CD4-positive, alpha-beta T cell (primary cell): ENCODE measurements around the gene WDR86. TPM values are rescaled to one million over a fixed set of nuclear protein-coding genes. Genes with fewer than 3 reads are reported as not detected.
A peak's percentile ranks its signal among the peaks of the same experiment; 100 is the strongest.

Experiments
- ATAC-seq: fragments of 200-7000 bp; cut with Tn5 transposase; one replicate; pipeline ENCODE4 v1.10.0; 2022; ENCODE audit warnings: mild to moderate bottlenecking; ENCODE audit not compliant: poor library complexity
- CTCF ChIA-PET: fragments of 350-600 bp; sonication (Branson Sonifier 250); formaldehyde crosslinking; loops from one replicate; lab custom pipeline; 2021; ENCODE audit warnings: antibody characterized with exemption, inconsistent platforms; lab: Charles Lee
- POLR2A ChIA-PET: fragments of 350-600 bp; sonication (Branson Sonifier 250); formaldehyde crosslinking; loops from one replicate; lab custom pipeline; 2021; ENCODE audit warnings: antibody characterized with exemption, inconsistent platforms; lab: Charles Lee
- DNase-seq, 14 experiments: peaks; one replicate each; pipeline ENCODE4 v3.0.0-alpha.2; 2013 to 2020; ENCODE audit warnings: mixed read lengths in 2 of 14
- H3K27ac ChIP-seq, 2 donors: one replicate each; pipeline versions ENCODE4 v1.5.1 to v1.7.0; 2013; ENCODE audit warnings: low read length in 2 of 2, low read depth in 1 of 2, mild to moderate bottlenecking in 1 of 2
- H3K27me3 ChIP-seq, 2 experiments: 1 replicate in 1 of 2; 2 replicates in 1 of 2; pipeline versions ENCODE4 v1.6.1 to v1.7.0; 2013; ENCODE audit warnings: low read length in 2 of 2, control low read depth in 1 of 2, mild to moderate bottlenecking in 1 of 2, moderate library complexity in 1 of 2; ENCODE audit not compliant: insufficient read depth in 2 of 2, control insufficient read depth in 1 of 2
- H3K36me3 ChIP-seq: one replicate; pipeline ENCODE4 v1.6.1; 2013; ENCODE audit warnings: low read length, control low read depth; ENCODE audit not compliant: insufficient read depth
- H3K4me1 ChIP-seq: one replicate; pipeline ENCODE4 v1.6.1; 2013; ENCODE audit warnings: low read length, control low read depth; ENCODE audit not compliant: insufficient read depth
- H3K4me3 ChIP-seq: one replicate; pipeline ENCODE4 v1.5.1; 2013; ENCODE audit warnings: mild to moderate bottlenecking, low read length, moderate library complexity
- H3K9me3 ChIP-seq, 2 experiments: 1 replicate in 1 of 2; 2 replicates in 1 of 2; pipeline versions ENCODE4 v1.6.1 to v1.7.0; 2013; ENCODE audit warnings: low read length in 2 of 2, mild to moderate bottlenecking in 2 of 2, control low read depth in 1 of 2, moderate library complexity in 1 of 2; ENCODE audit not compliant: control insufficient read depth in 1 of 2, insufficient read depth in 1 of 2
- H3K27ac Mint-ChIP-seq: one replicate; pipeline ENCODE4 v1.8.0; 2020; ENCODE audit warnings: mixed read lengths
- H3K27me3 Mint-ChIP-seq: one replicate; pipeline ENCODE4 v1.8.0; 2021; ENCODE audit warnings: mixed read lengths
- H3K36me3 Mint-ChIP-seq: one replicate; pipeline ENCODE4 v1.8.0; 2021; ENCODE audit warnings: low read depth, mixed read lengths
- H3K4me1 Mint-ChIP-seq: one replicate; pipeline ENCODE4 v1.8.0; 2021; ENCODE audit warnings: low read depth, mixed read lengths
- H3K4me3 Mint-ChIP-seq: one replicate; pipeline ENCODE4 v1.8.0; 2020; ENCODE audit warnings: mild to moderate bottlenecking, mixed read lengths
- H3K9me3 Mint-ChIP-seq: one replicate; pipeline ENCODE4 v1.8.0; 2020; ENCODE audit warnings: mixed read lengths
- intact Hi-C, 2 experiments: fragments of 100-400 bp; cut with DNase I in 1 of 2; cut with micrococcal nuclease in 1 of 2; formaldehyde crosslinking; loops; one replicate each; pipeline versions ENCODE4 v1.15.1 to v1.9.0; 2023 to 2025; cut with DNase I, micrococcal nuclease
- total RNA-seq, 174 experiments: library from RNA in 2 of 174; stranded (reverse) in 2 of 174; gene quantifications; one replicate each; pipeline ENCODE4 v1.2.3 and lab custom pipeline; 2021 to 2026
- TF ChIP-seq, protein P1 (sequence below): fragments of 200-600 bp; IDR thresholded peaks from one replicate; pipeline ENCODE4 v1.8.0; 2022; ENCODE audit warnings: antibody characterized with exemption, mild to moderate bottlenecking

The WDR86 gene
- total RNA-seq, 2 experiments from 2014 or later: 5.6 to 6.2 TPM

DNA sequence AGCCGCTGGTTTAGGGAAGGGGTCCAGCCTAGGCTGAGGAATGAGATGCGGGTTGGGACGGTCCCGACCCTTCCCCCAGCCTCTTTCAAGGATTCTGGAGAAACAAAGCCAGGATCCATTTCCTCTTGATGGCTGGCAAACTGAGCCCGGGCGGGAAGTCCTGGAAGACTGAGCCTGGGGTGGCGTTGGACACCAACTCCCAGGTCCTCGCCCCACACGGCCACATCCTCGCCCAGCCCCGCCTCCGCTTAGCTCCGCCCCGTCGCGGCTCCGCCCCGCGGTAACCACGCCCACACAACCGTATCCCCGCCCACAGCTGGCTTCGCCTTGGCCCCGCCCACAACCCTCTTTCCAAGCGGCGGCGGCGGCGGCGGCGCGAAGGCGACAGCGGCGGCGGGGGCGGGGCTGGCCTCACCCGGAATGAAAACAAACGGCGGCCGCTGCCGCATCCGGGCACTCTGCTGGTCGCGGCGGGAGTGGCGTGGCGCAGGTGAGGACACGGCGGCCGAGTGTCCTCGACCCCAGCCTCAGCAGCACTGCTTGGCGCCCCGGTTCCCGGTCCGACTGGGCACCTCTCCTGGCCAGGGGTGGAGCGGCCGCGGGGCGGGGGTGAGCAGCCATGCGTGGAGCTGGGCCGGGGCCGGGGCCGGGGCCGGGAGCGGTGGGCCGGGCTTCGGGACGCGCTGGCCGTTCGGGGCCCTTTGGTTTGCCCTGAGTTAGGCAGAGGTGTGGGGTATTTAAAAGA lies 68.3 kb downstream of the WDR86 start, which contains the start of gene NUB1:
Gene NUB1 (plus strand): TSS at position 456 of the 745 bp plus-strand sequence. CDS start 3,538 bp downstream, outside the sequence.
- peaks cover 34% of the 10 kb centered on the region for H3K4me1 ChIP-seq
- H3K36me3 ChIP-seq: peaks cover 25% of the 10 kb centered on the region
- ChIA-PET CTCF (interaction anchor here (0.8 to 3.8 kb wide), 5 partner anchors 9 to 313 kb away, joined by 3 to 25 read pairs (median 5); partner anchors contain the start of gene ABCB8), POLR2A (interaction anchor here (0.6 to 3.4 kb wide), 15 partner anchors 10 to 801 kb away, joined by 3 to 65 read pairs (median 4); partner anchors contain the start of genes ABCF2 and RHEB)
- H3K27ac Mint-ChIP-seq: peak within 1 kb of the TSS; percentile 92
- no peaks in the 10 kb centered on the region for H3K27me3 ChIP-seq
- peak; percentile 81 to 98 (median 90) for DNase-seq
- intact Hi-C loops: loop anchor here (1.0 to 10.0 kb wide), 4 partner anchors 9 to 1333 kb away; partner anchors contain the start of gene XRCC2 (in 1 of the 2)
- peak within 1 kb of the TSS; percentile 55 to 88 for H3K27ac ChIP-seq
- TF ChIP-seq, protein P1, sequence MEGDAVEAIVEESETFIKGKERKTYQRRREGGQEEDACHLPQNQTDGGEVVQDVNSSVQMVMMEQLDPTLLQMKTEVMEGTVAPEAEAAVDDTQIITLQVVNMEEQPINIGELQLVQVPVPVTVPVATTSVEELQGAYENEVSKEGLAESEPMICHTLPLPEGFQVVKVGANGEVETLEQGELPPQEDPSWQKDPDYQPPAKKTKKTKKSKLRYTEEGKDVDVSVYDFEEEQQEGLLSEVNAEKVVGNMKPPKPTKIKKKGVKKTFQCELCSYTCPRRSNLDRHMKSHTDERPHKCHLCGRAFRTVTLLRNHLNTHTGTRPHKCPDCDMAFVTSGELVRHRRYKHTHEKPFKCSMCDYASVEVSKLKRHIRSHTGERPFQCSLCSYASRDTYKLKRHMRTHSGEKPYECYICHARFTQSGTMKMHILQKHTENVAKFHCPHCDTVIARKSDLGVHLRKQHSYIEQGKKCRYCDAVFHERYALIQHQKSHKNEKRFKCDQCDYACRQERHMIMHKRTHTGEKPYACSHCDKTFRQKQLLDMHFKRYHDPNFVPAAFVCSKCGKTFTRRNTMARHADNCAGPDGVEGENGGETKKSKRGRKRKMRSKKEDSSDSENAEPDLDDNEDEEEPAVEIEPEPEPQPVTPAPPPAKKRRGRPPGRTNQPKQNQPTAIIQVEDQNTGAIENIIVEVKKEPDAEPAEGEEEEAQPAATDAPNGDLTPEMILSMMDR: no peak
- peak within 1 kb of the TSS; percentile 93 for H3K4me3 Mint-ChIP-seq
- no peaks in the 10 kb centered on the region for H3K27me3 Mint-ChIP-seq
- peaks cover 5% of the 10 kb centered on the region for H3K9me3 Mint-ChIP-seq
- peak; percentile 90 for ATAC-seq
- peaks cover 37% of the 10 kb centered on the region for H3K36me3 Mint-ChIP-seq
- H3K9me3 ChIP-seq: no peaks in the 10 kb centered on the region
- H3K4me3 ChIP-seq: peak within 1 kb of the TSS; percentile 88
- H3K4me1 Mint-ChIP-seq: peaks cover 49% of the 10 kb centered on the region

DNA sequence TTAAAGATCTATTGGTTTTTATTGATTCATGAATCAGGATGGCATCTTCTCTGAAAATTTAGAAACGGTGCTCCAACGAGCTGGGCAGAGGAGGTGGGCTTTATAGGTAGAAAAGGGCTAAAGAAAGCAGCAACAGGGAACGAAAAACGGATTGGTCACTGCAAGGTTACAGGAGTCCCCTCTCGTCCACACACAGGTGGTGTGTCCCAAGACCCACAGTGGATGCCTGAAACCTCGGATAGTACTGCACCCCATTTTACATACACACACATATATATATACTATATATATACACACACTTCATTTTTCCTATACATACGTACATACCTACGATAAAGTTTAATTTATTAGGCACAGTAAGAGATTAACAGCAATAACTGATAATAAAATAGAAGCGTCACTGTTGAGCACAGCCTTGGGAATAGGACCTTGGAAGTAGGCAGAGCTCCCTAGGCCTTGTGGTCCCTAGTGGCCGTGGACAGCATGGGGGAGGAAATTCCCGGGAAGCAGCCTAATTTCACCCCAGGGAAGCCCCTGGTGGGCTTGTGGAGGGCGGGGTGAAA lies 69.0 kb downstream of the WDR86 start:
- H3K36me3 ChIP-seq: peaks cover 19% of the 10 kb centered on the region
- peak overlapping the region; percentile 92 for H3K27ac Mint-ChIP-seq
- TF ChIP-seq, protein P1: no peak
- H3K4me1 Mint-ChIP-seq: peaks cover 42% of the 10 kb centered on the region
- H3K4me1 ChIP-seq: peaks cover 32% of the 10 kb centered on the region
- no peaks in the 10 kb centered on the region for H3K27me3 Mint-ChIP-seq
- ChIA-PET POLR2A (interaction anchor here (0.6 to 3.4 kb wide), 15 partner anchors 11 to 802 kb away, joined by 3 to 65 read pairs (median 3); partner anchors contain the start of genes ABCF2 and RHEB), CTCF (interaction anchor here (0.8 to 3.8 kb wide), 6 partner anchors 9 to 313 kb away, joined by 3 to 25 read pairs (median 8); partner anchors contain the start of gene ABCB8)
- H3K27ac ChIP-seq: no peak overlapping the region
- intact Hi-C loops: loop anchor here in 1 of 2 experiments (5.0 to 10.0 kb wide), 3 partner anchors 184 to 1334 kb away; partner anchors contain the start of gene XRCC2
- peak overlapping the region; percentile 93 for H3K4me3 Mint-ChIP-seq
- no peak for ATAC-seq
- H3K36me3 Mint-ChIP-seq: peaks cover 31% of the 10 kb centered on the region
- peaks cover 5% of the 10 kb centered on the region for H3K9me3 Mint-ChIP-seq
- H3K9me3 ChIP-seq: no peaks in the 10 kb centered on the region
- no peak for DNase-seq
- no peaks in the 10 kb centered on the region for H3K27me3 ChIP-seq
- peak overlapping the region; percentile 25 for H3K4me3 ChIP-seq
